HG03460 (cell line): Measurements from ENCODE around the gene IMMP2L.

ENCODE experiments used
- ATAC-seq: cut with Tn5 transposase; IDR thresholded peaks from one replicate; pipeline ENCODE4 v1.9.1; 2021; ENCODE audit not compliant: unreplicated experiment

Gene IMMP2L

DNA sequence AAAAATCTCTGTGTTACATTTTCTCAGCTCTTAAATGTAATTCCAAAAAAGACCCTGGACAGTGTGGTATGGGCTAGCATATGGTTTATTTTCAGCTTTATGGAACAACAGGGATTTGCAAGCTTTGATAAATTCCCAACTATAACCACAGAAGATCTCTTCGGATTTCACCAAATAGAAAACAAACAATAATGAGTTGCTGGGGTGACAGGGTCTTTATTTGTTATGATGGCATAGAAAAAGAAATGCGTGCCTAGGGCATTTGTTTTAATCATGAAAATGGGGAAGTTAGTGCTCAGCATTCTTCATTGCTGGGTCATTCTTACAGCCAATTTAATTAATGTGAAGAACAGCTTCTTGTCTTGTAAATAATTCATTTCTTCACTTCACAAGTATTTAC is 332.4 kb downstream of the IMMP2L start:
- ATAC-seq: no peak

DNA sequence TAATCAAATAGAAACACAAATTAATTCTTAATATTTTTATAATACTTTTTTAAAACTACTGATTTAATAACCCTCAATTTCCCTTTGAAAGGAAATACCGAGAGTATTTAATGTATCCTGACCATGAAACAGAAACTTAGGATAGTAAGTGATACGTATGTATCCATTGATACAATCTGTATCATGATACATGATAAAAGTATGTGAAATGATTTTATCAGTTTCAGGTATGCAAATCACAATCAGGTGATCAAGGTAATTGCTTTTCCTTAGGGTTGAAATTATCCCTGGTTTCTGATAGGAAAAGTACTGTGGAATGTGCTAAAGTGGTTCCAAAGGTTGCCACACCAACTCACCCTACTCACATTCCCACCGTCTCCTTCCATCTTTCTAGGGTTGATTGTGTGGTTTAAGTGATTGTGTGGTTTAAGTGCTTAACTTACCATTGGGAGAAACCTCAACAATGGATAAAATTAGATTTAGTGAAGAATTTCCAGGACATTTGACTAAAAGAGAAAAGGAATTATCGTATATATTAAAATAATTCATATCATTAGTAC is 333.0 kb downstream of the IMMP2L start:
- ATAC-seq: no peak

DNA sequence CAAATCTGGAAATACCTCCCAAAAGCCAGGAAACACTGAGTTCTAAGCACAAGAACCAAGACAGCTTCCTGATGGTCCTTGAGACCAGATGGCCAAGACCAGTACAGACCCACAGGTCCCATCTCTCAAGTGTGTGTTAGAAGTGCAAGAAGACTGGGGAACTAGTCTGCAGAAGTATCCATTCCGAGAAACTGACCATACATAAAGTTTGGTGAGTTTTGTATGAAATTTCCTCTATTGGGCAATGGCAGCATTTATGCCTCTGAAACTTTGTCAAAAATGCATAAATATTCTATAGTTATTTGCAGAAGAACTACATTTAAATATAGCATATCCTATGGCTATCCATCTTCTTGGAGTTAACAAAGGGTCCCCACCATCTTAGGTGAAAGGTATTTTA is 333.9 kb downstream of the IMMP2L start:
- ATAC-seq: no peak

DNA sequence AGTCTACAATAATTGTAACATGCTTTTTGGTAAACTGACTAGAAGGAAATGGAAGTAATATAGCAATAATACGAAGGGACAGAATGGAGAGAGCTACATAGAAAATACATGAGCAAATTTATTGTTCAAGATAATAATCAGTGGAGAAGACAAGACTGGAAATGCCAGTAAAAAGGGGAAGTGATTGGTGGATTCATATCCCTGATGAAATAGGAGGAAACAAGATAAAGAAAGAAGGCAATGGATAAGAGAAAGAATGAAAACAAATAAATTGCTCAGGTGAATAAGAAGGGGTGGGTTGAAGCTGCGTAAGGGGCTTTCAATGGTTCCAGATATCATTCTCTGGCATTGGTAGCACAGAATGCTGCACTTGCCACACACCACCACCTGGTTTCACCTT is 335.5 kb downstream of the IMMP2L start:
- ATAC-seq: no peak

DNA sequence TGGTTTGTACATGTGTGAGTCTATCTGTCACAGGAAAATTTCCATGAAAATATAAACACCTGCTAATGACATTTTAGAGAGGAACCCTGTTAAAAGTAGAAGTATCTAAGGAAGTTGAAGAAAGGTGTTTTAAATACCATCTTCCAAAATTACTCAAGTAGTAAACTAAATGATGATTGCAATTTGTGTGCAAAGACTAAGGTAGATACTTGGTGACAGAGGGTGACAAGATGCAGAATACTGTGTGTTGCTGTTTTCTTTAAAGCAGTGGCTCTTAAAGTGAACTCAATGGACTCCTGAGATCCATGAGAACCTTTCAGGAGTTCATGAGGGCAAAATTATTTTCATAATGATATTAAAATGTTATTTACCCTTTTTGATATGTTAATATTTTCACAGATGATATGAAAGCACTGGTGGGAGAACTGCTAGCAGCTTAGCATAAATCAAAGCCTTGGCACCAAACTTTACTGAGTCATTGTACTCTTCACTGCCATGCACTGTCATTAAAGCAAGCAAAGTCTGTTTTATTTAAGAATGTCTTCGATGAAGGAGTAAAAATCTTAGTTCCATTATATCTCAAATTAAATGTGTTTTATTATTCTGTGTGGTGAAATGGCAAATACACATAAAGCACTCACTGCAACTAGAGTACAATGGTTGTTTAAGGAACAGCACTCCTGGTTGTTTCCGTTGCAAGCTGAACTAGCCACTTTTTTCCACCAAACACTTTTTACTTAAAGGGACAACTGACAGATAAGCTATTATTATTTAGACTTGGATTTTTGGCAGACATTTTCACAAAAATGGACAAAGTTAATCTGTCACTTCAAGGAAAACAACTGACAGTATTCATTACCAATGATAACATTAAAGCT is 337.7 kb downstream of the IMMP2L start:
- ATAC-seq: no peak

DNA sequence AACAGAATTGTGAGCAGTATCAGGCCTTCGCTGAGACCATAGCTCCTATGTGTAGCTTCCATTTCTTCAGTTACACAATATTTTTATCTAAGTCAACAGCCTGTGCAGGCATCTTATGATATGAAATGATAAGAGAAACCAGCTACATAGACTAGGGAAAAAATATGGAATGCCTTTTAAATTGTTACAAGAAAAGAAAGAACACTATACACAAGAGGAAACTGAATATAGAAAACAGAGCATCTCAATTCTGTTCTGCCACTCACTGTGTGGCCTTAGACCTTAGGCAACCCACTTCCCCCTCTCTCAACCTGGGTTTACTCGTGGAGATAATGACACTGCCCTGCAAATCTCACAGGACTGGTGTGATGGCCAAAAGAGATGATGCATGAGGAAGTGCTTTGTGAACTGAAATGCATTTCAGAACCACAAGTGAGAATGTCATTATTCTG is 338.5 kb downstream of the IMMP2L start:
- ATAC-seq: no peak

DNA sequence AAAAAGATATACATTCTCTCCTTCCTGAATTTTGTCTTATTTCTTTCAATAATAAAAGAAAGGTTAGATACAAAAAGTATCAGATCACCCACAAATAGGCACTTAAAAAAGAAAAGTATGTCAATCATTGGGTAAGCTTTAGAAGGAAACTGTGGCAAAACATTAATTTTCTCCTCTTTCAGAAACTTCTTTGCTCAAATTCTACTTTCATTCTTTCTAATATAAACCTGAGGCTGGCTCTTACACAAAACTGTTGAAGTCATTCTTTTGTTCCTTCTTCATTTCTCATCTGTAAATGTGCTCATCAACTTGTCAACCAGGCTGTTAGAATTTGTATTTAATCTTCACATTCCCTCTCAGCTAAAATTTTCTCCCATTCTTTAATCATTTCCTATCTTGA is 346.7 kb downstream of the IMMP2L start:
- no peak for ATAC-seq

DNA sequence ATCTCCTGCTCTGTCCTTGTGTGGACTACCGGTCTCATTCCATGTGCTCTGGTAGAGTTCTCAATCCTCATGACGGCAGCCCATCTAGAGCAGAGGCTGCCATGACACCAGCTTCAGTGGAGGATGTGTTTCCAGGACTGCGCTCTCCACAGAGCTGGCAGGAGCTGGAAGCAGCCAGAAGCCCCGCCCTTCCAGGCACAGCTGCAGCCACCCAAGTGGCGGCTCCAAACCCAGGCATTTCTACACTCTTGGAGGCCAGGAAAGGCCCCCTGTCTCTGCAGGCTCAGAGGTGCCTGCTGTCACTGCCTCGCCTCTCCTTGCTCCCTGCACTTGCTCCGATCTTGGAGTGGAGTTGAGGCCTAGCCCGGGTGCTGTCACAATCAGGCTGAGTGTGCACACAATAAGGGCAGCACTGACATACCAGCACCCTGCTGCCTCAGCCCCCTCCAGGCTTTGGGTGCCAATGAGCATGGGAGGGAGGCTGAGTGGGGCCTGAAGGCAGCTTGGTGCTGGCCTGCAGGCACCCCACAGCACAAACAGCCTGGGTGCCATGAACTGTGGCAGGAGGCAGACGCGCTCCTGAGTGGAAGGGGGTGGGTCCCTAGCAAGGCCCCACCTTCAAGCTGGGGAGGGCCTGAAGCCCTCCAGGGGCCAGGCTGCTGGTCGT is 349.3 kb downstream of the IMMP2L start:
- ATAC-seq: no peak

DNA sequence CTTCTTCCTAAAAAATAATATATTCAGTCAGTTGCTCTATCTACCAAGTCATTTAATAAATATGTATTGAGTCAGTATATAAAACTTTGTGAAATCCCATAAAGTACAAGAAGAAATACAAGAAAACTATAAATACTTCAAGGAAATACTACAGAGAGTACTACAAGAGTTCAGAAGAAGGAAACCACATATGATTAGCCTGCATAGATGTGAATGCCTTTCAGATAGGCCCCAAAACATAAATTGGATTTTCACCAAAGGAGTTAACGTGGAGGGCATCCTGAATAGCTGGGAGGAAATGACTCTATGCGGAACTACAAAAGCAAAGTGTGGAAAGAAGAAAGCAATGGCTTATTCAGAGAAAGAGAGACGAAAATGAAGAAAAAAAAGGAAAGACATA is 351.3 kb downstream of the IMMP2L start:
- ATAC-seq: no peak

DNA sequence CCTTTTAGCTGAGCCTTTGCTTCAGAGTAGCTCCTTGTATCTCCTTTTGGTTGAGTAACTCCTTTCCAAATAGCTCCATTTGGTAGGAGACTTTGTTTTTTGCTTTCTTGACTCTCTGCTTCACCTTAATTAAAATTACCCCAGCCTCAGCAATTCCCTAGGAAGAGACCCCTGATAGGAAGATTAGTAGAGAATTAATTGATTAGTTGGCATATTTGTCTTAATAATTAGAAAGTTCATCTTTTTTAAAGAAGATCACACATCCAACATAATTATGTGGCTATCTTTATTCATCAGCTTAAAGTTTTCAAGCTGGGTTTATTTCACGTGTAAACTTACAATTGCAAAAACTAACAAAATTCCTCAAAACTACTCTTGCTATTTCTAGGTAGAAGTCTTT is 352.2 kb downstream of the IMMP2L start:
- no peak for ATAC-seq

DNA sequence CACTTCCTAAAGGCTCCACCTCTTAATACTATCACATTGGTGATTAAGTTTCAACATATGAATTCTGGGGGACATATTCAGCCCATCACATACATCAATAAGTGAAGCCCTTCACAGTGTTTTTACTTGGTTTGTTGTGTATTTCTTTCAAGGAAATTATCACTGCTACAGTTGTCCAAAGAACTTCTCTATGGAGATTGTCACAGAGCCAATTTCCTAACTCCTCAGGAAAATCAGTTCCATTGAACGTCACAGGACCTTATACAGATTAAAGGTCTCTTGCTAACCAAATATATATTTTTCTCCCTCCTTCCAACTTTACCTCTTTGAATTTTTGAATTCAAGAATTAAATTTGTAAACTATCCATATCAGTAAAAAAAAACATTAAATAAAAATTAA is 357.0 kb downstream of the IMMP2L start:
- no peak for ATAC-seq

DNA sequence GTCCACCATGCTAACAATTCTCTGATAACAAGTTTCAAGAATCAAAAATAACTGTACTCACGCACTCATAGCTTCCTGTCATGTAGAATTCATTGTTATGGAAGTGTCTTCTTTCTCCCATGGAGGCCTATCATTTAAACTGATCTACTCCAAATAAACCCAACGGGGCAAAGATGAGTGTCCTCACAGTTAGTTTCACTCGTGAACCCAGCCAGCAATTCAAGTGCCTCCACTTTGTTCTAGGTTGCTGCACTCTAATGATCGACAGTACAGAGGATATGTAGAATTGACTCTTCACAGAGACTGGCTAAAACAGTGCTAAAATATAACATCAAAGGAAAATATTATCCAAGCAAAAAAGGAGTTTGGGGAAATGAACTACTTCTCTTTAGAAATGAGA is 360.0 kb downstream of the IMMP2L start:
- no peak for ATAC-seq

DNA sequence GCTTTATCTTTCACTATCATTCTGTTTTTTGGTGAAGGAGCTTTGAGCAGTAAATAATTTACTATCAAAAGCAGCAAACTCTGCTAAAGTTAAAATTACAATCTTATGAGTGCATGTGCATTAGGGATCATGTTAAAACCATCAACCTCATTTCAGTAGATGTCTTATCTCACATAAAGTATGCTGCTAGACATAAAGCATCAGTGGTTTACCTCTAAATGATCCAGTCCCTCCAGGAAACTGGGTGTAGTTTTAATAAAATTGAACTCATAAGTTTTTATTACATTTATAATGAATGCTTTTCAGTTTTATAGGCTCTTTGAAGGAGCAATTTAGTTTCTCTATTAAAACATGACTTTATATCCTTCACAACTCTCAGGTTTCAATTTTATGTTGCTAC is 362.6 kb downstream of the IMMP2L start:
- no peak for ATAC-seq

DNA sequence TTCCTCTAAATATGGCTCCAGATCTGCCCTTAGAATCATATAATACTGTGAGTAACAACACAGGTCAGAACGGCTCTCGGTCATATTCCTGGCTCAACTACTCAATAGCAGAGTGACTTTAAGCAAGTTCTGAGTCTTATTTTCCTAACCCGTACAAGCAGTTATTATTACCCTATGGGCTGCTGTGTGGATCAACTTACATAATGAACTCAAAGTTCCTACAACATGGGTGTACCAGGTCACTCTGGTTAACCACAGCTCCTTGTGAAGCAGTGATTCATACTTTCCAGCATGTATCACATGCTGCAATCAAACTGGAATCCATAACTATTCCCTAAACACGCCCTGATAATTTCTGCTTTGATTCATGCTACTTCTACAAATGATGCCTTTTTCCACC is 364.0 kb downstream of the IMMP2L start:
- no peak for ATAC-seq

DNA sequence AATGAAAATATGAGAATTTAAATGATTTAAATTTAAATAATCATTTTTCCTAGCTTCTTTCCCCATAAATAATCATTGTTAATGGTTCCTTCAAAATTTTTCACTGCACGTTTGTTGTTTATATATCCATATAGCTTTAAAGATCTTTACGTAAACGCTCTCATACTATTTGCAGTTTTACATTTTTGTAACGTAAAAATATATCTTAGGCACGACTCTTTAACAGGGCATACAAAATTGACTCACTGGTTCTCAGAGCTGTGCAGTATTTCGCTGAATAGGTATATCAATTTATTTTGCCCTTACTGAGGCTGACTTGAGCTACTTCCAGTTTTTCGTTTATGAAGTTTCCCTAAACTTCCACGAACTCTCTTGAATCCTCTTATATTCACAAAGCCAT is 365.6 kb downstream of the IMMP2L start:
- ATAC-seq: no peak

DNA sequence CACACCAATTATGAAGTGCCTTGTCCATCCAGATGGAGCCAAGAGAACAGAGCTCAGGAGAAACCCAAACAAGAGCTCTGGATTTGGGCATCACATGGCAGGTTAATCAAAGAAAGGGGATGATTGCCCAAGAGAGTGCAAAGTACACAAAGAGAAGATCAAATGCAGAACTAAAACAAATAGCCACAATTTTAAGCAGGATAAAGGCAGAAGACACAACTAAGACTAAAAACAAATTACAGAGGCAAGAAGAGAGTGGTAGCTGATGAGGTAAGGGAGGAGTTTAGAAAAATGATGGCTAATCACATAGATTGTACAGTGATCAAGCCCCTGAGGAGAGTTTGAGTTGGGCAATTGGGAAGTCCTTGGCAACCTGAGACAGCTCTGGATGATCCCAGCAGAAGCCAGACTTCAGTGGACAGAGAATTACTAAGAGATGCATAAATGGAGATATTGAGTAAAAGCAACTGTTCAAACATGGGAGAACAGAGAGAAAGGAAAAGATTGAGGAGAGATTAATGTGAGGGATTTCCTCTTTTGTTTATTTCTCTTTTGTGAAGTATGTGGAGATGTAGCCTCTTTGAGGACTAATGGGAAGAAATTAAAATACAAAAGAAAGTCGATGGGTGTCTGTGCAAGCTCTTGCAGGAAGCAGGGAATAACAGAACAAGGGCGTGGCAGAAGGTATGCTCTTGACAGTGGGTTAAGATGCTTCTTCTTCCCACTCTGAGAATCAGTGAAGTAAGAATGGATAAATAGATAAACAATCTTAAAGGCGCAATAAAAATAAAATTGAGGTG is 369.5 kb downstream of the IMMP2L start:
- no peak for ATAC-seq

DNA sequence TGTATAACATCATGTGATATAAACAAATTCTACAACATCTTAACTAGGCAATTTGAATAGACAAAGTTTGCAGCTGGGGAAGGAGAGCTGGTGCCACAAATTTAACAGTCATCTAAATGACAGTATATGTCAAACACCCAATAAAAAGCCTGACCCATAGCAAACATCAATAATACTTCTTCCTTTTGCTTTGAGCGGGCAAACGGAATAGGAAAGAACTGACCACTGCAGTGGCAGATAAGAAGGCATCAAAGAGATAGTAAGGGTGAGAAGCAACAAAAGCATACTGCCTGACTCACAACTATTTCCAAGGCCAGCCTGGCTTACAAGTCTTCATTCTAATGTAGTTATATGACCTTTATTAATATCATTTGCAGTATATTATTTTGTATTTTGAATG is 371.5 kb downstream of the IMMP2L start:
- no peak for ATAC-seq

DNA sequence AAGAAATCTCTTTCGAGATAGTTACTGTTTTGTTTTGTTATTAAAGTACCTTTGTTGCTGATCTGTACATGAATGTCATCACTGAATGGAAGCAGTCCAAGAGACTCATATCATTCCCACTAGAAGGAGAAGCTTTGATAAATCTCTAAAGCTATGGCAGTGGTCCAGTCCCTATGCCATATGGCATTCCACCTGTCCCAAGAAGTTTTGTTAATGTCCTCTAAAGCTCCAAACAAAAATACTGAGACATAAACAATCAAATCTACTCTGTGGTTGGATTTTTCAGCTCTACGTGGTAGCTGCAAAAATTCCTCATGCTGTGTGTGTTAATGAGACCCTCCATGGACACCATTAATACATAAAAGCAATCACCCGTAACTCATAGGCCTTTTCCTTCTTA is 377.3 kb downstream of the IMMP2L start:
- ATAC-seq: no peak

DNA sequence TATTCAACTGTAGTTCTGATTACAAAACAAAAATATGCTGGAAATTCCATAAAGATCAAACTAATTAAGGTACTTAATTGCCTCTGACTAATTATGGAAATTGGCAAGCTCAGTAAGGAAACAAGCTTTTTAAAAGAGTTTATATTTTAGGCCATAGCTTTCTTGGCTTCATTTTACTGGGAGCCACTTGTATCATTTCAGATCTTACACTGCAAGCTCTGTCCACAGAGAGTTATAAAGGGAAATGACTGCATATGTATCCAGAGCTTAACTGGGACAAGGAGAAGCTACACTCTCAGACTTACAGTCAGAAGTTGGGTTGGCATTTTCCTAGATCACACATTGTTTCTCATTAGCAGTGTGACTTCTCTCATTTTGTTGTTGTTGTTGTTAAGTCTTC is 379.0 kb downstream of the IMMP2L start:
- ATAC-seq: no peak

DNA sequence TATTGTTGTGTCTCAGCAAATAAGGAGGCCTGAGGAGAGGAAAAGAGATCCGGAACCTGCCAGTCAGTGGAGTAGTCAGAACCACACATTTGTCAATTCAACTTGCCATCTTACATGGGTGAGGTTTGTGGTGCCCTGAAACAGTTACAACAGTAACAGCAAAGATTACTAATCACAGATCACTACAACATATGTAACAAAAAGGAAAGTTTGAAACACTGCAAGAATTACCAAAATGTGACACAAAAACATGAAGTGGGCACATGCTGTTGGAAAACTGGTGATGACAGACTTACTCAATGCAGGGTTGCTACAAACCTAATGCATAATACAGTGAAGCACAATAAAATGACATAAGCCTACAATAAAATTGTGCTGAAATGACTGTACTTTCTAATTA is 382.0 kb downstream of the IMMP2L start:
- ATAC-seq: no peak

DNA sequence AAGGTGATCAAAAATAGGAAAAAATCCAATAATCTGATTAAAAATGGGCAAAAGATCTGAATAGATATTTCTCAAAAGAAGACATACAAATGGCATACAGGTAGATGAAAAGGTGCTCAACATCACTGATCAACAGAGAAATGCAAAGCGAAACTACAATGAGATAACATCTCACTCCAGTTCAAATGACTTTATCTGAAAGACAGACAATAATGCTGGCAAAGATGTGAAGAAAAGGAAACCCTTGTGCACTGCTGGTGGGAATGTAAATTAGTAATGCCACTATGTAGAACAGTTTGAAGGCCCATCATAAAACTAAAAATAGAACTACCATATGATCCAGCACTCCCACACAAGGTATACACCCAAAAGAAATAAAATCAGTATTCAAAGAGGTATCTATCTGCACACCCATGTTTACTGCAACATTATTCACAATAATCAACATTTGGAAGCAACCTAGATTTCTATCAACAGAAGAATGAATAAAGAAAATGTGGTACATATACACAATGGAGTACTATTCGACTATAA is 386.3 kb downstream of the IMMP2L start:
- no peak for ATAC-seq
